Measurements from ENCODE around the gene C14orf180. TPM values are rescaled to one million over a fixed set of nuclear protein-coding genes. Genes with fewer than 3 reads are reported as not detected.

C14orf180 gene
- total and polyA plus RNA-seq, 2 donors (not counting 1 experiment from before 2014, with no cell fraction given), result not detected

GRCh38 chr14:104596451-104596918 lies 16.9 kb downstream of the C14orf180 start:
- Histone ChIP-seq H3K79me2 (ENCODE audit: control insufficient read depth, insufficient read depth, low read length) (no peaks in the 10 kb centered on the region), H4K20me1 (ENCODE audit: control insufficient read depth, extremely low read depth, insufficient read depth, low read length) (no peaks in the 10 kb centered on the region), H3K36me3 (ENCODE audit: control insufficient read depth, insufficient read depth, low read length) (no peaks in the 10 kb centered on the region), H3K9ac (ENCODE audit: insufficient read depth, low read length) (no peak overlapping the region), H3K4me3 (replicated peaks in 1 of 4; ENCODE audit: control extremely low read depth in 1 of 4, insufficient read depth in 1 of 4, low read depth in 3 of 4, low read length in 4 of 4) (no peak overlapping the region), H2AFZ (ENCODE audit: low read length) (no peak overlapping the region), H3K4me1 (ENCODE audit: control insufficient read depth, extremely low read depth, insufficient read depth, low read length) (no peaks in the 10 kb centered on the region), H3K27ac (ENCODE audit: insufficient read depth, low read length) (no peak overlapping the region), H3K27me3 (ENCODE audit: control insufficient read depth, insufficient read depth, low read length) (no peaks in the 10 kb centered on the region), H3K9me3 (ENCODE audit: control insufficient read depth, insufficient read depth, low read depth, low read length) (no peaks in the 10 kb centered on the region), H3K4me2 (ENCODE audit: extremely low read depth, insufficient read depth, low read length) (no peak overlapping the region)
- no peak for TF ChIP-seq EZH2 (IDR thresholded peaks at IDR 0.05; ENCODE audit: low read length, missing control alignments)
- TF ChIP-seq, protein P1, sequence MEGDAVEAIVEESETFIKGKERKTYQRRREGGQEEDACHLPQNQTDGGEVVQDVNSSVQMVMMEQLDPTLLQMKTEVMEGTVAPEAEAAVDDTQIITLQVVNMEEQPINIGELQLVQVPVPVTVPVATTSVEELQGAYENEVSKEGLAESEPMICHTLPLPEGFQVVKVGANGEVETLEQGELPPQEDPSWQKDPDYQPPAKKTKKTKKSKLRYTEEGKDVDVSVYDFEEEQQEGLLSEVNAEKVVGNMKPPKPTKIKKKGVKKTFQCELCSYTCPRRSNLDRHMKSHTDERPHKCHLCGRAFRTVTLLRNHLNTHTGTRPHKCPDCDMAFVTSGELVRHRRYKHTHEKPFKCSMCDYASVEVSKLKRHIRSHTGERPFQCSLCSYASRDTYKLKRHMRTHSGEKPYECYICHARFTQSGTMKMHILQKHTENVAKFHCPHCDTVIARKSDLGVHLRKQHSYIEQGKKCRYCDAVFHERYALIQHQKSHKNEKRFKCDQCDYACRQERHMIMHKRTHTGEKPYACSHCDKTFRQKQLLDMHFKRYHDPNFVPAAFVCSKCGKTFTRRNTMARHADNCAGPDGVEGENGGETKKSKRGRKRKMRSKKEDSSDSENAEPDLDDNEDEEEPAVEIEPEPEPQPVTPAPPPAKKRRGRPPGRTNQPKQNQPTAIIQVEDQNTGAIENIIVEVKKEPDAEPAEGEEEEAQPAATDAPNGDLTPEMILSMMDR (conservative IDR thresholded peaks at IDR 0.05 in 1 of 2, IDR thresholded peaks at IDR 0.05 in 1 of 2; ENCODE audit: low read depth in 1 of 2, low read length in 2 of 2), result no peak
- no peak for DNase-seq (ENCODE audit: low read depth in 2 of 2)

GRCh38 chr14:104596927-104597351 lies 17.4 kb downstream of the C14orf180 start:
- H3K27ac ChIP-seq (ENCODE audit: insufficient read depth, low read length), result no peak overlapping the region
- no peaks in the 10 kb centered on the region for H4K20me1 ChIP-seq (ENCODE audit: control insufficient read depth, extremely low read depth, insufficient read depth, low read length)
- no peaks in the 10 kb centered on the region for H3K4me1 ChIP-seq (ENCODE audit: control insufficient read depth, extremely low read depth, insufficient read depth, low read length)
- H3K9me3 ChIP-seq (ENCODE audit: control insufficient read depth, insufficient read depth, low read depth, low read length), result no peaks in the 10 kb centered on the region
- H3K27me3 ChIP-seq (ENCODE audit: control insufficient read depth, insufficient read depth, low read length), result no peaks in the 10 kb centered on the region
- no peaks in the 10 kb centered on the region for H3K79me2 ChIP-seq (ENCODE audit: control insufficient read depth, insufficient read depth, low read length)
- no peak overlapping the region for H3K4me3 ChIP-seq (replicated peaks in 1 of 4; ENCODE audit: control extremely low read depth in 1 of 4, insufficient read depth in 1 of 4, low read depth in 3 of 4, low read length in 4 of 4)
- H3K9ac ChIP-seq (ENCODE audit: insufficient read depth, low read length), result no peak overlapping the region
- H2AFZ ChIP-seq (ENCODE audit: low read length), result no peak overlapping the region
- H3K36me3 ChIP-seq (ENCODE audit: control insufficient read depth, insufficient read depth, low read length), result no peaks in the 10 kb centered on the region
- DNase-seq (ENCODE audit: low read depth in 2 of 2), result no peak
- TF ChIP-seq EZH2 (IDR thresholded peaks at IDR 0.05; ENCODE audit: low read length, missing control alignments), result no peak
- TF ChIP-seq, protein P1 (conservative IDR thresholded peaks at IDR 0.05 in 1 of 2, IDR thresholded peaks at IDR 0.05 in 1 of 2; ENCODE audit: low read depth in 1 of 2, low read length in 2 of 2), result no peak
- H3K4me2 ChIP-seq (ENCODE audit: extremely low read depth, insufficient read depth, low read length), result no peak overlapping the region

- Histone ChIP-seq H3K27ac (ENCODE audit: insufficient read depth, low read length) (no peak overlapping the region), H3K9ac (ENCODE audit: insufficient read depth, low read length) (no peak overlapping the region), H3K4me3 (replicated peaks in 1 of 4; ENCODE audit: control extremely low read depth in 1 of 4, insufficient read depth in 1 of 4, low read depth in 3 of 4, low read length in 4 of 4) (no peak overlapping the region), H2AFZ (ENCODE audit: low read length) (no peak overlapping the region), H3K36me3 (ENCODE audit: control insufficient read depth, insufficient read depth, low read length) (no peaks in the 10 kb centered on the region), H3K4me2 (ENCODE audit: extremely low read depth, insufficient read depth, low read length) (no peak overlapping the region), H3K79me2 (ENCODE audit: control insufficient read depth, insufficient read depth, low read length) (no peaks in the 10 kb centered on the region), H3K27me3 (ENCODE audit: control insufficient read depth, insufficient read depth, low read length) (no peaks in the 10 kb centered on the region), H4K20me1 (ENCODE audit: control insufficient read depth, extremely low read depth, insufficient read depth, low read length) (no peaks in the 10 kb centered on the region), H3K4me1 (ENCODE audit: control insufficient read depth, extremely low read depth, insufficient read depth, low read length) (no peaks in the 10 kb centered on the region), H3K9me3 (ENCODE audit: control insufficient read depth, insufficient read depth, low read depth, low read length) (no peaks in the 10 kb centered on the region)
- DNase-seq (ENCODE audit: low read depth in 2 of 2), result no peak
- TF ChIP-seq EZH2 (IDR thresholded peaks at IDR 0.05; ENCODE audit: low read length, missing control alignments), result no peak
- TF ChIP-seq, protein P1 (conservative IDR thresholded peaks at IDR 0.05 in 1 of 2, IDR thresholded peaks at IDR 0.05 in 1 of 2; ENCODE audit: low read depth in 1 of 2, low read length in 2 of 2), result no peak
Observed at GRCh38 chr14:104597576-104597975, 18.0 kb downstream of the C14orf180 start.
